ENCODE measurements around the gene SPX. TPM values are rescaled to one million over a fixed set of nuclear protein-coding genes. Genes with fewer than 3 reads are reported as not detected.

The SPX gene
- total and polyA plus RNA-seq, 2 donors (not counting 3 experiments of a cell fraction or from before 2014, with no cell fraction given): 0.06 TPM; not detected in 1

DNA sequence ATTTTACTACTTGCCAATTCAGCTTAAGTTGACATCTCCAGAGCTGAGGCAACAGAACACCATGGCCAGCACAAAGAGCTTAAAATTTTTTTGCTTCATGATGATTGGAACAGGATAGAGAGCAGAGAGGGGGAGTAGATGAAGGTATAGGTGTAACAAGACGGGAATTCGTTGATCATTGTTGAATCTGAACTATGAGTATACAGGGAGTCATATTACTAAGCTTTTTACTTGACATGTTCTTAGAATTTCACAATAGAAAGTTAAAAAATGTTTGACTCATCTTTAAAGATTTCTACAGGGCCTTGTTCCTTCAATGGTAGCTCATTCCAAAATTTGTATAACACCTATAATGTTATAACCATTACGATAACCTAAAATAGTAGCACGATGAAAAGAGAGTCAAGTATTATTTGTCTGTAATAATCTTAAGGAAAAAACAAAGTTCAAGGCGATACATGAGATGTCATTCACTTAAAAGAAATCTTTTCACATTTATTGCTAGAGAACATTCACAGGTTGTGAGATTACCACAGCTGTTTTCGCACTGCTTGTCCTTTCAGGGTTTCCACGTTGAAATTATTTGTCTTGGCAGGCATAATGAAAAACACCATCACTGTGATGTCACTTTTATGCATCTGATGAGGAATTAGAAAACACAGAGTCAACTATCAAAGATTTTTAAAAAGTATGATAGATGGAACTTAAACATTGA, 33.9 kb downstream of the SPX start:
- peaks cover 3% of the 10 kb centered on the region for H3K4me1 ChIP-seq (ENCODE audit: control insufficient read depth, extremely low read depth, insufficient read depth, low read length)
- intact Hi-C loops (cut with micrococcal nuclease): no loop called here
- DNase-seq (ENCODE audit: low read depth, low spot score) (peak; percentile 62), FAIRE-seq (peak; percentile 77)
- BruUV-seq (replicated peaks): no TSS peak
- no peak overlapping the region for H3K4me3 ChIP-seq (replicated peaks in 1 of 3; ENCODE audit: insufficient read depth in 1 of 3, low read depth in 1 of 3, low read length in 3 of 3)
- H3K27ac ChIP-seq (ENCODE audit: insufficient read depth, low read depth, low read length): no peak overlapping the region
- no peak overlapping the region for H3K9ac ChIP-seq (replicated peaks; ENCODE audit: extremely low read depth, insufficient read depth, low read length)
- no peaks in the 10 kb centered on the region for H3K27me3 ChIP-seq (ENCODE audit: control insufficient read depth in 2 of 2, insufficient read depth in 2 of 2, low read length in 2 of 2)
- no peaks in the 10 kb centered on the region for H3K79me2 ChIP-seq (ENCODE audit: control insufficient read depth, insufficient read depth, low read length)
- ChIA-PET CTCF (interaction anchor here (1.1 to 2.9 kb wide), 4 partner anchors 9 to 120 kb away, joined by 4 to 8 read pairs (median 5); no protein-coding TSS in a partner anchor), POLR2A (no interaction called here)
- no peak for TF ChIP-seq GATA2 (IDR thresholded peaks at IDR 0.05; ENCODE audit: insufficient read depth, insufficient read length, low read depth, low read length)
- TF ChIP-seq POLR2A (IDR thresholded peaks at IDR 0.05; ENCODE audit: low read depth, low read length): no peak
- no peaks in the 10 kb centered on the region for H3K9me3 ChIP-seq (replicated peaks; ENCODE audit: control insufficient read depth, insufficient read depth, low read length)
- dilution Hi-C loops (cut with MboI; ENCODE audit: extremely low pct_ligation_motif_present, low sequenced_read_pairs): no loop called here
- H4K20me1 ChIP-seq (replicated peaks; ENCODE audit: control insufficient read depth, extremely low read depth, insufficient read depth, low read length): no peaks in the 10 kb centered on the region
- H3K4me2 ChIP-seq (ENCODE audit: insufficient read depth, low read length): no peak overlapping the region
- no peaks in the 10 kb centered on the region for H3K36me3 ChIP-seq (ENCODE audit: control insufficient read depth in 2 of 2, extremely low read depth in 1 of 2, insufficient read depth in 2 of 2, low read length in 2 of 2)
- H2AFZ ChIP-seq (ENCODE audit: low read depth, low read length): no peak overlapping the region
- no peaks in the 10 kb centered on the region for H3K9me1 ChIP-seq (replicated peaks; ENCODE audit: control insufficient read depth, extremely low read depth, insufficient read depth, low read length)

DNA sequence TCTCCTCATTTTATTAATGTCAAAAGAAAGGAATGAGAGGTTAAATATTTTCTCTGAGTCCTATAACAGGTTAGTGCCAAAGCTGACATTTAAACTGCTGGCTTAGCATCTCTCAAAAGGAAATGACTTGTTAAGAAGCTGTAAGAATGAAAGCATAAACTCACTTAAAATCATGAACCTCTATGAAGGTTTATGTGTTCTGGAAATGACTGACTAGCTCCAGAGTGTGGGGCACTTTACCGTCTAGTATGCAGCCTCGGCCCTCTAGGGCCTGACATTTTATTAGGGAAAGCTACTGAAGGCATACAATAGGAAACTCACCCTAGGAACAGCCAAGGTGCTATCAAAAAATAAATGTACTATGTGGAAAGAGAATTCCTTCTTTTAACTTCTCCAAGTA, 35.1 kb downstream of the SPX start:
- H3K4me3 ChIP-seq (replicated peaks in 1 of 3; ENCODE audit: insufficient read depth in 1 of 3, low read depth in 1 of 3, low read length in 3 of 3): no peak overlapping the region
- H4K20me1 ChIP-seq (replicated peaks; ENCODE audit: control insufficient read depth, extremely low read depth, insufficient read depth, low read length): no peaks in the 10 kb centered on the region
- intact Hi-C loops (cut with micrococcal nuclease) (no loop called here), dilution Hi-C loops (cut with MboI; ENCODE audit: extremely low pct_ligation_motif_present, low sequenced_read_pairs) (no loop called here)
- no peaks in the 10 kb centered on the region for H3K79me2 ChIP-seq (ENCODE audit: control insufficient read depth, insufficient read depth, low read length)
- TF ChIP-seq POLR2AphosphoS5 (IDR thresholded peaks at IDR 0.05; ENCODE audit: insufficient read depth, low read depth, low read length) (no peak), FOS (IDR thresholded peaks at IDR 0.05; ENCODE audit: borderline replicate concordance, insufficient read depth, low read length) (no peak), JUN (IDR thresholded peaks at IDR 0.05; ENCODE audit: borderline replicate concordance, insufficient read depth, insufficient read length, low read depth) (no peak), MAX (IDR thresholded peaks at IDR 0.05; ENCODE audit: insufficient read depth, insufficient read length) (no peak), MYC (IDR thresholded peaks at IDR 0.05; ENCODE audit: low read depth, low read length) (no peak), POLR2A (IDR thresholded peaks at IDR 0.05; ENCODE audit: low read depth, low read length) (no peak), GATA2 (IDR thresholded peaks at IDR 0.05; ENCODE audit: insufficient read depth, insufficient read length, low read depth, low read length) (no peak)
- no peaks in the 10 kb centered on the region for H3K9me3 ChIP-seq (replicated peaks; ENCODE audit: control insufficient read depth, insufficient read depth, low read length)
- no peaks in the 10 kb centered on the region for H3K9me1 ChIP-seq (replicated peaks; ENCODE audit: control insufficient read depth, extremely low read depth, insufficient read depth, low read length)
- H2AFZ ChIP-seq (ENCODE audit: low read depth, low read length): no peak overlapping the region
- peaks cover 3% of the 10 kb centered on the region for H3K4me1 ChIP-seq (ENCODE audit: control insufficient read depth, extremely low read depth, insufficient read depth, low read length)
- no TSS peak for BruUV-seq (replicated peaks)
- no peaks in the 10 kb centered on the region for H3K36me3 ChIP-seq (ENCODE audit: control insufficient read depth in 2 of 2, extremely low read depth in 1 of 2, insufficient read depth in 2 of 2, low read length in 2 of 2)
- CTCF ChIA-PET: interaction anchor here (1.3 to 2.9 kb wide), 5 partner anchors 8 to 30 kb away, joined by 3 to 8 read pairs (median 5); no protein-coding TSS in a partner anchor
- no peak overlapping the region for H3K9ac ChIP-seq (replicated peaks; ENCODE audit: extremely low read depth, insufficient read depth, low read length)
- no peak overlapping the region for H3K27ac ChIP-seq (ENCODE audit: insufficient read depth, low read depth, low read length)
- no peak overlapping the region for H3K4me2 ChIP-seq (ENCODE audit: insufficient read depth, low read length)
- no peaks in the 10 kb centered on the region for H3K27me3 ChIP-seq (ENCODE audit: control insufficient read depth in 2 of 2, insufficient read depth in 2 of 2, low read length in 2 of 2)
- POLR2A ChIA-PET: no interaction called here
- FAIRE-seq (no peak), DNase-seq (ENCODE audit: low read depth, low spot score) (peak; percentile 6)

All from endothelial cell of umbilical vein (primary cell).